GM18519 (cell line): ENCODE measurements around the gene KRTAP19-8.

ENCODE experiments used
- ATAC-seq: cut with Tn5 transposase; IDR thresholded peaks from one replicate; pipeline ENCODE4 v1.9.1; 2021; ENCODE audit warnings: mild to moderate bottlenecking, moderate library complexity; ENCODE audit not compliant: unreplicated experiment, low FRiP score

Gene KRTAP19-8, protein sequence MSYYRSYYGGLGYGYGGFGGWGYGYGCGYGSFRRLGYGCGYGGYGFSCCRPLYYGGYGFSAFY

DNA sequence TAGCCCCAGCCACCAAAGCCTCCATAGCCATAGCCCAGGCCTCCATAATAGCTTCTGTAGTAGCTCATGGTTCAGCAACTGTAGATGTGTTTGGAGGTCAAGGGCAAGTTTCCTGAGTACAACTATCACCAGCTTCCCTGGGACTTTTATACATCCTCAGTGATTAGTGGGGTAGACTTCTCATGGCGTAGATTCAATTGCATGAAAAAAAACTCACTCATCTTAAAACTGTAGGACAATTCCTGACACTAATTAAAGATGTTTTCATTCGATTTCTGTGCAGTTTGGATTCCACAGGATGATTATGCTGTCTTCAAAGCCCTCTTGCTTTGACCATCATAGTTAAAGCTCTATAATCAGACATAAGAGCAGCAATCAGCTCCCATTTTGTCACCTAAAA lies at the start of gene KRTAP19-8:
TSS of gene KRTAP19-8 (minus strand) at position 101 of the 400 bp plus-strand sequence. CDS start at position 68, 33 bp downstream.
- no peak for ATAC-seq

- no peak for ATAC-seq
Observed at GRCh38 chr21:31087639-31088473, 49.6 kb upstream of the KRTAP19-8 start.

DNA sequence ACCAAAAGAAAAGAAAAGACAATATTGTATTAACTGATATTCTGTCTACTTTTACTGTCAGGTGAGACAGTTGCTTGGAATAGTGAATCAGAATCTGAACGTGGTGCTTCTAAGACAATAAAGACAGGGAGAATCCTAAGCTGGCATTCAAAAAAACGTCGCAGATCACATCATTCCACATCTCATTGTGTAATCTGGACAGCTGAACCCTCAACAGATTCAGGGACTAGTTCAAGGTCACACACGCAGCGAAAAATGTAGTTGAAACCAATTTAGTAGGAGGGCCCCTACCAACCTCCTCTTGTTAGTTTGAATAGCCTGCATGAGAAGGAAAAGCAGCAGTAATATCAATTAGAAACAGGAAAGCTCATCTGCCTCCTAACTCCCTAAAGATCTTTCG lies 46.4 kb upstream of the KRTAP19-8 start:
- ATAC-seq: no peak

GRCh38 chr21:31078796-31079195 lies 40.5 kb upstream of the KRTAP19-8 start:
- ATAC-seq: peak; percentile 91

DNA sequence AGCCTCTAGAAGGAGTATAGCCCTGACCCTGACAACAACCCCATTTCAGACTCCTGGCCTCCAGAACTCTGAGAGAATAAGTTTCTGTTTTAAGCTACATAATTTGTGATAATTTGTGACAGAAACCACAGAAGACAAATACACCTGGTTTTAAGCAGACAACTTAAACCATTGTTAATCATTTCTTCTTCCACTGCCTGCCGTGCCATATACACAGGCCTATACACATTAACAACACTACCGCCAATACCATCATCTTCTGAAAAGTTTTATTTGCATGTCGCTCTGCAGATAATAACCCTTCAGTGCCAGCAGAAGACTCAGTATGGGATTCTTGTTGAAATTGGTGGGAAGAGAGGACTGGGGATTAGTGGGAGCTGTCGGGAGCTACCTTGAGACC lies 39.9 kb upstream of the KRTAP19-8 start:
- ATAC-seq: no peak

DNA sequence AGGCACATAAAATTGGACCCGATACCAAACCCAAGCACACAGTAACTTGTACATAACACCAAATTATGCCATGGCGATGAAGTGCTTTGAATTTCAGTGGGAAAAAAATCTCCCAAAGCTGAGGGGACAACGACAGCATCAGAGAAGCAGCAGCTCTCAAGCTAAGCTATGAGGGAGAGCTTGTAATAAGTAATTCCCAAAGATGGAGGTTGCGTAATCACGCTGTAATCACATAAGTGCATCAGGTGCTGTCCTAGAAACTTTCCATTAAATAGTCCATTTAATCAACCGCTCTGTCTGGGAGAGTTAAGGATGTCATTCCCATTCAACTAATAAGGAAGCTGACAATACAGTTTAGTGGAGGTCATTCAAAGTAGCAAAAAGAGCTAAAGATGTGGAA lies 37.6 kb upstream of the KRTAP19-8 start:
- no peak for ATAC-seq

GRCh38 chr21:31072533-31072932 lies 34.3 kb upstream of the KRTAP19-8 start:
- no peak for ATAC-seq

- peak; percentile 98 for ATAC-seq
Observed at GRCh38 chr21:31064803-31065202, 26.5 kb upstream of the KRTAP19-8 start.

DNA sequence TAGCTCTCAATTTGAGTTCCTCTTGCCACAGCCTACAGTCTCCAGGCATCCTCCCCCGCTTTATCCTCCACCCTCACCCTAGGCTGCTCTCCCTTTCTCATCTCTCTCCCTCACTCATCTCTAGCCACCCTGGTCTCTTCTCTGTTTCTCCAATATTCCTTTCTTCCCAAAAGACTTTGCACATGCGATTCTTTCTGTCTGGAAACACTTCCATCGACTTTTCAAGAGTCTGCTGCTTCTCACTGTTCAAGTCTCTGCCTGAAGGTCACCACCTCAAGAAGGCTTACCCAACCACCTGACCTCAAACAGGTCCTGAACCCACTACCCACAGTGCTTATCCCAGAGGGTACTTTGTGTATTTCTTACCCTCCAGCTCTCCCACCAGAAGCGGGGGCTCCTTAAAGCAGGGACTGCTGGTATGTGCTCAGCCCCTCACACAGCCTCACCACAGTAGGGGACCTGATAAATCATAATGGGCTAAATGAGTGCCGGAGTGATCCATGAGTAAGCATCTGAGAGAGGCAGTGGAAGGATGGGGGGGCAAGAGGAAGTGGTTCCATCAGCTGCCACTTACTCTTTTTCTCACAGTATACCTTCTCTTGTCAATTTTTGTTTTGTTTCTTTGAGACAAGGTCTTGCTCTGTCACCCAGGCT lies 14.3 kb upstream of the KRTAP19-8 start:
- no peak for ATAC-seq

DNA sequence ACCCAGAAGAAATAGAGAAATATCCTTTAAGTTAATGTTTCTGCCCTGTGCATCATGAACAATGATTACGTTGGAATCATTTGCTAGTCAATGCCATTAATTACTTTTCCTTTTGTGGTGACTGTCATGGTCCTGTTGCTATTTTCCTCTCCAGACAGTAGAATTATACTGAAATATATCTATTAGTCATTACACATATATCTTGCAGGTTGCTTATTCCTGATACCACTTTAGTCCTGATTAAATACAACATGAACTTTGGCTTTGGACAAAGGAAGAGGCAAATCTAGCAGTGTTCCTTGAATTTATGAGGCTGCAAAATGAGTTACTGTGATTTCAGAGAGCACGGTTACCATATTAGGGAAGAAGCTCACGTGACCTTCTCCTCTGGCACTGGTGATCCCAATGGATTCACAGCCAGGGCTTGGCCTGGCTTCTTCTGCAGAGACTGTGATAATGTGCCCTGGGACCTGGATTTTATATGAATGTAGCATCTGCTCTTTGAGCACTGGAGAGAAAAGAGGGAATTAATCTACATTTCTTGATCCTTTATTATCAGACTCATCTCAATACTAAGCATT lies 12.4 kb upstream of the KRTAP19-8 start:
- ATAC-seq: no peak

DNA sequence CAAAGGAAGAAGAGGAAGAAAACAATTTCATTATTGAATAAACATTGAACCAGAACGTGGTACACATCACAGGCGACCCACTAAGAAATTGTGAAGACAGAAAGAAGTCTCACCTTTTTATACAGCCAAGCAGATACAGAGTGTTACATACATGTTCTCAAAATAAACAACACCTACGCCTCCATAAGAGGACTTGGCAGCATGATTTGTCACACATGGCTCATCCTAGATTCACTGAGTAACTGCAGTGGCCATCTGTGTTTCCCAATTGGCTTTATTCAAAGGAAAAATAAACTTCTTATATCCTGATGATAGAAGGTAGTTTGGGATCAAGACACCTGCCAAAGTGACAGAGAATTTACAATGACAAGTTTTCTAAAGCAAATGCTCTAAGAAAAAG lies 7.6 kb upstream of the KRTAP19-8 start:
- ATAC-seq: no peak

DNA sequence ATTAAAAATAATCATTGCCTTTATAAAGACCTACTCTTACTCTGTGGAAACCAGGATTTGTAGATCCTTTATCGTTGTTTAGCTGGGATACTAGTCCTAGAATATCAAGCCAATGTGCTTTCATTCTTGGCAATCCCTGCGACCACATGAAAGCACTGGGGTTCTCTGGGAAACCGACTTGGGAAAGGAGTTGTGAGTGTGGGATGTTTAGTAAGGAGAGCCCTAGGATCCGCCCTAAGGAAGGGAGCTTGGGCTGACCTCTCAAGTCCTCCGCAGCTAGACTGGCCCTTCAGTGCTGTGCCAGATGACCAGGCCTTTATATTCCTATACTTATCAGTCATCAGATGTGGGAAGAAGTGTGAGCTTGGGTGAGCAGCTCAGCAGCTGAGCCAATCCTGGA lies 5.2 kb upstream of the KRTAP19-8 start:
- no peak for ATAC-seq

DNA sequence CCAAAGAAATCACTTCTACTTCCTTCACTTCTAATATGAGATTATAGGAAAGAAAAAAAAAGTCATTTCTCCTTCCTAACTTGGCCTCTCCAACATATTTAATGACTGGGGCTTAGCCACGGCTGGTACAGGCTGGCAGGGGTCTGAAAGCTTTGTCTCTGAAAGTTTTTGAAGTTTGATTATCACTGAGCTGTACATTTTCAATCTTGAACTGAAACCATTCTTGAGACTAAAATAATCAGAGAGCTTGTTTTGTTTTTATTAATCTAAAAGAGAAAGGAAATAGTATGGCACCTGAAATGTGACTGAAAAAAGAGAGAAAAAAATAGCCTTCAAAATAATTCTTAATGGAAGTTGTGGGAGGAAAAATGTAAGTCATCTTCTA lies 3.8 kb upstream of the KRTAP19-8 start:
- no peak for ATAC-seq

DNA sequence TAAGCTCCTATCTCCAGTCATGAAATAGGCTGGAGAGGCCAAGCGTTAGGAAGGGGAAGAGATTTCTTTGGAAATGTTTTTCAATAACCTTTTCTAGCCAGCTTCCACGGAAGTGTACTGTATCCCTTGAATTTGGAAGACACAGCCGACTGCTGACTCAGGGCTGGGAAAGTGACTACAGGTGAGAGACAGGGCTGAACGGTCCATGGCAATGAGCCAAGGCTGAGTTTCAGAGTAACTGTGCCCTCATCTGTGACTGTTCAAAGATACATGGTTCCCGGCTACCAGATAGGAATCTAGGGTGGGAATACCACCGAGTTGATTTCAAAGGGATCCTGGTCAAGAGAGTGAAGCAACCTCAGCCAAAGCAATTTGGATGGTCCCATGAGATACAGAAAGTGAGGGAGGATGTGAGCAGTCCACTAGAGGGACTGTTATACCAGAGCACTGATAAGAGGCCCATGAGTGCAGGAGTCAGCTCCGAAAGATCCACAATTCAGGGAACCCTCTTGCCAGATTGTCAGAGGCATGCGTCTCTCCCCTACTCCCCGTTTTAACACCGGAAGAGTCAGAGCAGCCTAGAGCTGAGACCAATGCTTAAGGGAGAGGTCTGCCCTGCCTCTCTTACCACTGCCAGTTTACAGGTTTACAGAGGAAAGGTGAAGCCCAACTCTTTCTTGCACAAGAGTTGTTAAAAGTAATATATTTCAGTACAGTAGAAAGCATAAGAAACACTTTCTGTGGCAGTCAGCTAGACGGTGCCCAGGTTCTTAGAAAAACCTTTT lies 3.2 kb upstream of the KRTAP19-8 start:
- ATAC-seq: peak; percentile 66

DNA sequence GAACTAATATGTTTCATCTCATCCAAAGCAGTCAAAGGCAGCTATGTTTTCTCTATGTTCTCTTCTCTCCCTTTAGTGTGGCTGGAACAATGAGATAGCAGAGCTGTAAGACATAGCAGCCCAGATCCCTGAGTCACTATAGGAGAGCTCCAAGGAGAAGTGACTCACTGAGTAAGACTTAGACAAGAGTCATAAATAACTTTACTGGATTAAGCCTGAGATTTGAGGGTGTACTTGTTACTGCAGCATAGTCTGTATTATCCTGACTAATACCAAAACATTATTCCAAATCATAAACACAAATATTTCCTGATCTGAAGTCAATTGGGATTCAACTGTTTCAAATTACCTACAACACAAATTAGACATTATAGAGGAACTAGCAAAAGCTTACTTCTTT lies 3.9 kb downstream of the KRTAP19-8 start:
- no peak for ATAC-seq

- ATAC-seq: peak; percentile 89
Observed at GRCh38 chr21:31030367-31031106, 7.7 kb downstream of the KRTAP19-8 start.

DNA sequence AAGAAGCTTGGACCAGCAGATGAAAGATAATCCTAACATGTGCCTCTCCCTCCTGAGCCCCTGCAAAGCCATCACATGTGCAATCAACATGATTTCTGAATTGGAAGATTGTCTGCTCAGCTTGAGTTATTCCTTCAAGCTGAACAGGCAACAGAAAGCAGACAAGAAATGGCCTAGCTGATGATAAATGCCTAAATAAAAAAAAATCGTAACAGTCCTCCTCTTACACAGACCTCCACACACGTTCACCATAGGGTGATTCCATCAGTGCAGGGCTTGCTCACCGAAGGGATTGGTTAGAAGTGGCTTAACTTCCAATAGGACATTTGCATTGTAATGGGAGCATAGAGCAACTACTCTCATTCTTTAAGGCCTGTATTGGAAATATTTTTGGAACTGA lies 14.6 kb downstream of the KRTAP19-8 start:
- no peak for ATAC-seq

DNA sequence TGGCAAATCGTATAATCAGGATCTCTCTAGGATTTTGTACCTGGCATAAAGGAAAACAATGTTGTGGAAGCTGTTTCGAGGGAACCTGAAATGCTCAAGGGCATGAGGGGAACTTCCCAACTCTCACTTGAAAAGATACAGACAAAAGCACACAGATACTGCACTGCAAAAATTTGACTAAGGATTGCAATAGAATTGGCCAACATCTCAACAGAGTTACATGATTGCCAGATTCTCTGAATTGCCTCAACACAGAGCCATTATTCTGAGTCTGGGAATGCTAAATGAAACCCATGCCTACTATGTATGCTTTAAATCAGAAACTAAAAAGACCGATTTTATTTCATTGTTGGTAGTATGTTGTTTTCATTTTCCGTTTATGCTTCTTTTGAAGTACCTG lies 16.0 kb downstream of the KRTAP19-8 start:
- ATAC-seq: no peak

DNA sequence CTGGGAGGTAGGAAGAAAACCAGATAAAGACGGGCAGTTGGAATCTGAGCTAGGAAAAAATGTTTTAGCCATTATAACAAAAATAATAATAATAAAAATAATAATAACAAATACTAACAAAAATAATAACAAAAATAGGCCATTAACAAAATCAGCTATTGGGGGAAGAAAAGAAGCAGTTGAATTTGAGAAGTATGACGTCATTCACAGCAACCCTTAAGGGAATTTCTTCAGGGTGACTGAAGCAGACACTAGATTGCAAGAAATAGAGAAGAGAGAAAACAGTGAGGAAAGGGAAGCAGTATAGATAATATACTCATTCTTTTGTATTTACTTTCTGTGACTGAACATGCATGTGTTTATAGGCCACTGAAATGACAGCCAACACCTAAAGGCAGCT lies 20.0 kb downstream of the KRTAP19-8 start:
- ATAC-seq: no peak

DNA sequence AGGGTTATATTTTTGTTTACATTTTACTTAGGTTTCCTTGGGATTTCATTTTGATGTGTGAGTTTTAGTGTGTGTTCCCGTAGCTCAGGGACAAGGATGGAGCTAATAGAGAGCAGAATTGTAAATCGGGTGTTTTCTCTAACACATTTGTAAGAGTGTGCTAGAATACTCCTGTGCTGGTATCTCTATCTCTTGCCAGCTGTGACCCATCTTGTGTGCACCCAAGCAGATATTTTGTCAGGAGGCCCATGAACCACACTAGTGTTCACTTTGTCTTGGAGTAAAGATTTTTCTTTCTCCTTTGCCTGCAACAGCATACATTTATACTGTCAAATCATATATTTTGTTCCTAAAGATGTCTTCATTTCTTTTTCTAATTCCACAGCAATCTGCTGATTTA lies 23.4 kb downstream of the KRTAP19-8 start:
- no peak for ATAC-seq
